ENCODE results near the gene MYO9A.
A peak's percentile ranks its signal among the peaks of the same experiment; 100 is the strongest.

MYO9A gene, protein sequence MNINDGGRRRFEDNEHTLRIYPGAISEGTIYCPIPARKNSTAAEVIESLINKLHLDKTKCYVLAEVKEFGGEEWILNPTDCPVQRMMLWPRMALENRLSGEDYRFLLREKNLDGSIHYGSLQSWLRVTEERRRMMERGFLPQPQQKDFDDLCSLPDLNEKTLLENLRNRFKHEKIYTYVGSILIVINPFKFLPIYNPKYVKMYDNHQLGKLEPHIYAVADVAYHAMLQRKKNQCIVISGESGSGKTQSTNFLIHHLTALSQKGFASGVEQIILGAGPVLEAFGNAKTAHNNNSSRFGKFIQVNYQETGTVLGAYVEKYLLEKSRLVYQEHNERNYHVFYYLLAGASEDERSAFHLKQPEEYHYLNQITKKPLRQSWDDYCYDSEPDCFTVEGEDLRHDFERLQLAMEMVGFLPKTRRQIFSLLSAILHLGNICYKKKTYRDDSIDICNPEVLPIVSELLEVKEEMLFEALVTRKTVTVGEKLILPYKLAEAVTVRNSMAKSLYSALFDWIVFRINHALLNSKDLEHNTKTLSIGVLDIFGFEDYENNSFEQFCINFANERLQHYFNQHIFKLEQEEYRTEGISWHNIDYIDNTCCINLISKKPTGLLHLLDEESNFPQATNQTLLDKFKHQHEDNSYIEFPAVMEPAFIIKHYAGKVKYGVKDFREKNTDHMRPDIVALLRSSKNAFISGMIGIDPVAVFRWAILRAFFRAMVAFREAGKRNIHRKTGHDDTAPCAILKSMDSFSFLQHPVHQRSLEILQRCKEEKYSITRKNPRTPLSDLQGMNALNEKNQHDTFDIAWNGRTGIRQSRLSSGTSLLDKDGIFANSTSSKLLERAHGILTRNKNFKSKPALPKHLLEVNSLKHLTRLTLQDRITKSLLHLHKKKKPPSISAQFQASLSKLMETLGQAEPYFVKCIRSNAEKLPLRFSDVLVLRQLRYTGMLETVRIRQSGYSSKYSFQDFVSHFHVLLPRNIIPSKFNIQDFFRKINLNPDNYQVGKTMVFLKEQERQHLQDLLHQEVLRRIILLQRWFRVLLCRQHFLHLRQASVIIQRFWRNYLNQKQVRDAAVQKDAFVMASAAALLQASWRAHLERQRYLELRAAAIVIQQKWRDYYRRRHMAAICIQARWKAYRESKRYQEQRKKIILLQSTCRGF (N-terminal part only)

DNA sequence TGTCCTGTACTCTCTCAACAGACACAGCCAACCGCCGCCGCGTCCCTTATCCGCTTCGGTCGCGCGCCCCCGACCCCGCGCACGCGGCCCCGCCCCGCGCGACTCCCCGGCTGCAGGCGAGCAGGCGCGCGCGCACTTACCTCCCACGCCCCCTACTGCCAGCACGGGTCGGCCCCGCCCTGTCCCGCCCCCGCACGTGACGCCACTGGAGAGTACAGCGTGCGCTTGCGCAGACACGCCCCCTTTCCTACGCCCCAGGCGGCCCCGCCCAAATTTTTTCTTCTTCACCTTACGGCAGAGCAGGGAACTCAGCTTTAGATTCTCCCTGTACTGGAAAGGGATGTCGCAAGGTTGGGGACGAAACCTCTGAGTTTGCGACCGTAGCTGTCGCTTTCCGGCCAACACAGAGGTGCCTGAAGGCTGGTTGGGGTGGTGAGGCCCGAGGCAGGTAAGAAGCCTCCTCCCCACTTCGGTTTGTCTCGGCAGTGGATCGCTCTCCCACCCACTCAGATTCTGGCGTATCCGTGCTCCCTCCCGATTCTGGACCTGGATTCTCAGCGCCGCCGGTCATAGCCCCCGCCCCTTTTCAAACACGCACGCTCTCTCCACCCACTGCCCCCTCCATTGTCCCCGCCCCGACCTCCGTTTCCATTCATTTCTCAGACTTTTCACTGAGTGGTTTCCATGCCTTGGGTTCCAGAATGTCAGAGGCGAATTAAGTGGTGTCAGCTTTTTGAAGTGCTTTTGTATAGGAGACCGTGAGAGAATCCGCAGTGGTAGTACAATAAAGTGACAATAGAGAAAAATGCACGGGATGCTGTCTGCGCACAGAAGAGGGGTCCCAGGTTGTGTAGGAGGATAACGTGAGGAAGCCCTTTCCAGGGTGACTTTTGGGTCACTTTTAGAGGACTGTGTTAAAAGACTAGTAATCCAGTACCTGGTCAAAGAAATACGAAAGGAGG, at the start of gene MYO9A, which contains the start of gene SENP8:
TSS of gene MYO9A (minus strand) at position 134 of the 962 bp plus-strand sequence. CDS start 71,587 bp downstream, outside the sequence.
TSS of gene SENP8 (plus strand) at position 387 of the 962 bp plus-strand sequence. CDS start 21,221 bp downstream, outside the sequence.
- peak; percentile 99 for DNase-seq

DNA sequence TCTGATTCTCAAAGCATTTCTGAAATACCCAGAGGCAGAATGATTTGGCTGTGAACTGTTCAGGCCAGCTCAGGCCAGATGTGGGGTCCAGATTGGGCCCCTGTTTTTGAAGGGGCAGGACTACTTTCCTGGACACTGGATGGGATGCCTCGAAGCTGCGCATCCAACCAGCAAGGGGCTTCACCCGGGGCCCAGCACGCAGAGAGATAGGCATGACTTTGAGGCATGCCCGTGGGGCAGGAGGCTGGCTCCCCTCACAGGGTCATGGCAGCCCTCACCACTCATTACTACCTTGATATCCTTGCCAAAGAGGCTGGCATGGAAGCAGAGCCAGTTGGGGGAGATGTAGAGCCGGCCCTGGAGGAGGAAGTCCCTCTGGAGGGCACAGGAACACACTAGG, 49.5 kb upstream of the MYO9A start:
- no peak for DNase-seq

DNA sequence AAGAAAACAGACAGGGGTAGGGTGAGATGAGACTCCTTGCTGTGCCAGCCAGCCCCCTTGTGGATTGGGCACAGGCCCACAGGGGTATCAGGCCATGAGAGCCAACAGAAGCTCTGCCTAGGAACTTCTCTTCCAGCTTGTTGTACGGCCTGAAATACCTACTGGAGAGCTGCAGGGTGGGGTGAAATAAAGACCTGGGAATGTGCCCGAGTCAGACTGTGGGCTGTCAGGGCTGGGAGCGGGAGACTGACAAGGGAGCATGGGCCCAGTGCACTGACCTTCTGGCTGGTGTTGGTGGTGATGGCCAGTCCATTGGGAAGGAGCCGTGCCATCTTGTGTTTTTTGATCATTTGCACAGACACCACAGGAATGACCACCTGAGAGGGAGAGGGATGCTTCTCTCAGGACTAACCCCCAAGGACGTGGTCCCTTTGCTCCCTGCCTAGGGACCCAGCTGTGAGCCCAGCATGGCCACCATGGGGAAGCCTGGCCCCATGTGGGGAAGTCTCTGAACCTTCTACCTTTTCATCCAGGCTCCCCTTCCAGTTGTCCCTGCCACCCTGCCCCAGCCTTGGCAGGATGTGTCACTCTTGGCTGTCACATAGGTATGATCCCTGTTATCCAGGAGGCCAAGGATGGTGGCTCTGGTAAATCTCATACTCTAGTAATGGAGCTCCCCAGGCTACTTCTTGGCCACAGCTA, 48.9 kb upstream of the MYO9A start:
- DNase-seq = no peak

DNA sequence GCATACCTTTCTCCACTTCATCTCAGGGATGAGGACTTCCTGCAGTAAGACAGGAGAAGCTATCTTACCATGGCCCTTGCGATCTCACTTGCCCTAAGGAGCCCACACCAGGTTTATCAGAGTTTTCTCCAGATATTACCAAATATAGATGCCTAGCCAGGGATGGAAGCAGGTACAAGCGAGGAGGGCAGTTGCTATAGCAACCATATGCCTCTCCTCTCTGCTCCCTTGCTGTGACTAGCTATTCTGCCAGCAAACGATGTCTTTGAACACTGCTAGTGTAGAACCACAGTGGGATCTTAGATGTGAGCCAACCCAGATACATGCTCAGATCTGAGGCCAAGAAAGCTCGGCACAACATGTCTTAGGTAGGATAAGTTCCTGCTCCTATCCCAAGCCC, 45.8 kb upstream of the MYO9A start:
- DNase-seq = no peak

DNA sequence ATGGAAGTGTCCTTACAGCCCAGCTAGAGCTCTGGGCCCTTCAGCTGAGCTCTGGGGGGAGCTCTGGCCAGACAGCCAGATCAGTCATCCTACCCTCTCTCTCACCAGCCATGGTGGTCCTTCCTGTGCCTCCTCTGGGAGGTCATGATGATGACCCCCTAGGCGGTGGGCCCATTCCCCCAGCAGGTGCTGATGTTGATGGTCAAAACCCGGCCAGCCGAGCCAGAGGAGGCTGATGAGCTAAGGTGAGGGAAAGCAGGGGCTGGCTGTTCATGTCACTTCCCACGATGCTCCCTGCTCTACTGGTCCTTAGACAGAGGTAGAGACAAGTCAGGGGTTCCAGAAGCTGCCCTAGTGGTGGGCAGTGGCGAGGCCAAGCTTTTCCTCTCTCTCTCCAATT, 44.6 kb upstream of the MYO9A start:
- DNase-seq = no peak

DNA sequence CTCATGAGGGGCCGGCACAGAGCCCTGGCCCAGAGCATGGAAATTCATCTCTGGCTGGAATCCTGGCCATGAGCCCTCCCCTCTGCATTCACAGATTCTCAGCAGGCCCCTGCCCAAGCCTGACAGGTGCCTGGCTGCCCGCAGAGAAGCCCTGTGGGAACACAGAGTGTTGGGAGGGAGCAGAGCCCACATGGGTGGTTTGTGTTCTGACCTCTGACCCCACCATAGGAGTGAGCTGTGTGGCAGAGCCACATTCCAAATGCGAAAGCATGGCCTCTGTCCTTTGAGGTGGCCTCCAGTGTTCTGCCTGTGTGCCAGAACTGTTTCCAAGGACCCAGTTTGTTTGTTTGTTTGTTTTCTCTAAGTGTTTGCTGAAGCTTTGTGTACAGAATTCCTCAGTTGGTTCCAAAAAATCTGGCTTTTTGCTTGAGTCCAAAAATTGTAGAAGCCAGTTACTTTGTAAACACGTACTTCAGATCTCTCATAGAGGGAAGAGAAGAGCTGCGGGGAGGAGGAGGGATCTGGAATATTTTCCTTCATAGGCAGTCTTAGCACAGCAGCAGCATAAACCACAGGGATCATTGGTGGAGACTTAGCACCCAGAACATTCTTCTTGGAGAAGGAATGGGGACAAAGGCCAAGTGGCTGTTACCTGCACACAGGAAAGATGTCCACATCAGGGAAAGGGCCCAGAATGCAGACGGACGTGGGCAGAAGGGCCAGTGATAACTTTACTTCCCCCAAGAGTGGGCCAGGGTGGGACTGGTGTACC, 43.6 kb upstream of the MYO9A start:
- no peak for DNase-seq

DNA sequence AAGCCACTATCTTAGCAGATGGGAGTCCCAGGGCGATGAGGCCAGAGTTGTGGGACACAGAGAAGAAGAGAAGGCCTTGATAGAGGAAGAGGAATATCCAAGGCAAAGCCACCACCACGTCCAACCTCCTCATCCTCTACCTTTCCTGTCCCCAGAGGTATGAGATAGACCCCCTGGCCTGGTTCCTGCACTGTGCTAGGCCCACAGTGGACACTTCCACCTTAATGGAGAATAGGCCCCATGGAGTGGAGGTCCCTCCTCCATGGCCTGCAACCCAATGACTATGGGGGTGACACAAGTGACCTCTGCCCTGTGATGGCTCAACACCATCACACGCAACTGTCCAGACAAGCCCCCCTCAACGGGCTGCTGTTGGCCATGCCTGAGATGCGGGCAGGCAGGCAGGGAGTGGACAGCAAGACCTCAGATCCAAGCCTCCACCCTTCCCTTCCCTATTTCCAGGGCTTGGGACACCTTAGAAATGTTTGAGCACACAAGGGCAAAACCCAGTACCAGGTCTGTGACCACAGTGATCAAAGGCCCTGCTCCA, 42.8 kb upstream of the MYO9A start:
- DNase-seq = no peak

DNA sequence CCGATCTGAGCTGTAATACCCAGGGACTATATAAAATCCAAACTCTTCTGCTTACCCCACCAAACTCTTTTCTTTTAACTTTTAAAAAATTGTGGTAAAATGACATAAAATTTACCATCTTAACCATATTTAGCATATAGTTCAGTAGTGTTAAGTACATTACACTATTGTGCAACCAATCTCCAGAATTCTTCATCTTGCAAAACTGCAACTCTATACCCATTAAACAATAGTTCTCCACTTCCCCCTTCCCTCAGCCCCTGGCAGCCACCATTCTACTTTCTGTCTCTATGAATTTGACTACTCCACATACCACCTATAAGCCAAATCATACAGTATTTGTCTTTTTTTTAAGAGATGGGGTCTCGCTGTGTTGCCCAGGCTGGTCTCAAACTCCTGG, 39.0 kb upstream of the MYO9A start:
- no peak for DNase-seq

DNA sequence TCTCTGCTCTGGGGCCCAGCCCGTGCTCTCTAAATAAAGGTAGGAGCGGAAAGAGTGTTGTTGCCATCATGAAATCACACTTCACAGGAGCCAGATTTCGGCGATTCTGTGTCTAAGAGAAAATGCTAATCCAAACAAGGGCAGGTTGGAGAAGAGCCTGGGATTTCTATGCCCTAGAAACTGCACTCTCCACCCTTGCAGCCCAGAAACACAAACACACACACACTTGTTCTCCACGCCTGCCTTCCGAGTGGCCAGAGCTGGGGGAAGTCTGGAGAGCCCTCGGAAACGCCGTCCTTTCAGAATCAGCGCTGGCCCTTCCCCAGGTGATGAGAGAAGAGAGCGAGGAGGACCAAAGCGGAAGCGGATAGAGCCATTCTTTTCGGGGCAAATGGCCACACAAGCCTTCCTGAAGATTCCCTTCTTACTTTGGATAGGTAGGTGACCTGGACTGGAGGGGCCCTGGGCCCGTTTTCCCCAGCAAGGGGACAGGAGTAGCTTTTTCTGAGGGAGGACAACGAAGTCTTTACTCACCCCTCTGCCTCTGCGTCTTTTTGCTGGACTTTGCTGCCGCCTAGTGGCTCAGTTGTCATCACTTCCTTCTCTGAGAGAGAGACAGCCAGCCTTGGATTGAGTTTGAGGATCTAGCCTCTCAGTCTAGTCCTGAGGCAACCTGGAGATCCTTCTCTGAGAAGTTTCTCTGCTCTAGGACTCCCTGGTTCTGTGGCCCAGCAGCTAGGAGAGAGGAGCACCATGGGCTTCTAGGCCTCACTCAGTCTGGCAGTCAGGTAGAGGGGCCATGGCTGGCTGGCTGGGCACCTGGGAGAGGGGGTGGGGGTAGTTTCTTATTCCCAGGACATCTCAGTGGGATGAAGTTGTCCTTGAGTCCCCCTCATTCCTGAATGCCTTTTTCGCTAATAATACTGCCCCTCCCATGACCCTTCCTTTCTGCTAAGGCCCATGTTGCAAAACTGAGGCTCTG, 38.0 kb upstream of the MYO9A start:
- DNase-seq = peak; percentile 80

DNA sequence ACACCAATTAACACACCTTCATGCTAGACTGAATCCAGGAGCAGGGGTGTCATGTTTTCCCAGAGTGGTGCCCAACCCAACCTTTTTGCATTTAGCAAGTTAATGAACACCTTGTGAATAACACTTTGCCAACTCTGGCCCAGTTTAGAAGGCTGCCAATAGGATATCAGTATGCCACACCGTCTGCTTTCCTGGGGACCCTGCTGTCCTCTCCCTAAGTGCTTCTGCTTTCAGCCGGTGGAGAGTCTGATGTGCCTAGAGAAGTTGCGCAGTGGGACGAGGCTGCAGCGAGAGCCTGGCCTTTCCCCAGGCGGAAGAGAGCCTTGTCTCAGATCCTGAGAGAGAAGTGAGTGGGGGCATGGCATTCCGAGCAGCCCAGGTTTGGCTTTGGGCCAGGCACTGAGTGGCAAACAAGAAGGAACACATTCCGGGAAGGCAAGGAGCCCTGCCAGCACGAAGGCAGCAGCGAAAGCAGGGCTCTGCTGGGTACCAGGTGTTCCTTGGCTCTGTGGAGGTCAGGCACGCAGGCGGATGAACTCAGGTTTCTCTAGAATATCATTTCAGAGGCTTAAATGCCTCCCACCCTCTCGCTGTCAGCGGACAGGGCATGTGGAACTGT, 37.2 kb upstream of the MYO9A start:
- no peak for DNase-seq

DNA sequence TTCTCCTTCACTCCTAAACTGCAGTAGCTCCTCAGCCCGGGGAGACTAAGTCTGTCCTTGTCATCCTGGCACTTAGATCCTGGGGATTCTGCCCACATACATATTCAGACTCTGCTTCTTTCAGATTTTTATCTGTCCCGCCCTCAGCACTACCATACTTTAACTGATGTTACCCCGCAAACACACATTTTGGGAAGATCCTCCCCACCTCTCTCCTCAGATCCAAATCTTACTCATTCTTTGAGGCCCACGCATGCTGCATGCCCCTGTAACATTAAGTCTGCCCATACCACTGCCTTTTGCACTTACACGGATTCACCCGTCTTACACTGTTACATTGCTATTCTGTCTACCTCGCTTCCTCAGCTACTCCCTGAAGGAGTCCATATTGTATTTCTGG, 36.4 kb upstream of the MYO9A start:
- DNase-seq = no peak

DNA sequence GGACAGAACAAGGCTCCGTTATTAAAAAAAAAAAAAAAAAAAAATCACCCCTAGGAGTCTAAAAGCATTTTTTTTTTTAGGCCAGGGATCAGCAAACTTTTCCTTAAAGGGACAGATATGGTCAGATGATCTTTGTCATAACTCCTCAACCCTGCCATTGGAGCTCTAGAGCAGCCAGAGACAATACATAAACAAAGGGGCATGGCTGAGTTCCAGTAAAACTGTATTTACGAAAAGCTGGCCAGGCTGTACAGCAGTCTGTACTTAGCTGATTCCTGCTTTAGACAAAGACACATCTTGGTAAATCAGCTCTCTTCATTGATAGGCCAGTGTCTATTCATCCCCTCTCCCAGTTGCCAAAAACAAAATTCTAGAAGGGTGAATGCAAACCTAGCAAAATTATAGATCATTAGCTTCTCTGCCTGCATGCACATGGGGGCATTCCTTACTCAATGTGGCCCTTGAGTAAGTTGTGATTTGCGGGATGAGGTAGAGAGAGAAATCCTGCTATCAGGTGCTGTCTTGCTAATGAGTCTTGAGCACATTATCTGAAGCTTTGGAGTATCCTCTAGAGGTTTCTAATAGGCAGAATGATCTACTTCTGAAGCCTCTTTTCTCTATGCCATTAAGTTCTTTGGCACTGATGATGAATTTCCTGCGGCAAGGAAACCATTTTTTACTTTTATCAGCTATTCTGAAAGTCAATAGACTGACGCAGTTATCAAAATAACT, 35.5 kb upstream of the MYO9A start:
- no peak for DNase-seq

DNA sequence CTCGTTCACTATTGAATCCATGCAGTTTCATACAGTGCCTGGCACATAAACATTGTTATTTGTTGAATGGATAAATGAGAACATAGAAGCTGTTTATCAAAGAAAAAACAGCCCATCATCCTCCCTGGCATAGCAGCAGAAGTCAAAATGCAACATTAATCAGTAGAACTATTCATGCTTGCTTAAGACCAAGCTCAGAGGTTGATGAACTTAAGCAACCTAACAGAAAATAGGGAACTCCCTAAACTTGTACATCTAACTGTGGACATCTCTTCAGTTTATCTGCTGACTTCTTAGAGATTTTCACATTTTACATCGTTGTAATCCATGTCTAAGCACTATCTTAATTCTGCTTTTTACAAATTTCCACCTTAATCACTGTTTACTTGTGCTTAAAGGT, 29.5 kb upstream of the MYO9A start:
- DNase-seq = no peak

DNA sequence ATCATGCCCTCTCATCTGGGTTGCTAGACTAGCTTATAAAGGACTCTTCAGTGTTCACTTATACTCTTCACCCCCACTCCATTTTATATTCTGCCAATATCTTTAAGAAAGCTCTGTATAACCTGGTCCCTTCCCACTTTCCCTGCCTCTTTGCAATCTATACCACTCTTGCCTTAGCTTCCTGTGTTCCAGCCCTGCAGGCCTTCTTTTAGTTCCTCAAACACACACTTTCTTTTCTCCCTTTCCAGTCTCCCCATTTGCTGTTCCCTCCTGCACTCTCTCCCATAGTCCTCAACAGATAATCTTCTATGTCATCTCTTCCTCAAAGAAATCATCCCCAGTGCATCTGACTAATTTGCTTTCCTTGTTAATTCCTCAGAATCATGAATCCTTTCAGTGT, 29.0 kb upstream of the MYO9A start:
- no peak for DNase-seq

DNA sequence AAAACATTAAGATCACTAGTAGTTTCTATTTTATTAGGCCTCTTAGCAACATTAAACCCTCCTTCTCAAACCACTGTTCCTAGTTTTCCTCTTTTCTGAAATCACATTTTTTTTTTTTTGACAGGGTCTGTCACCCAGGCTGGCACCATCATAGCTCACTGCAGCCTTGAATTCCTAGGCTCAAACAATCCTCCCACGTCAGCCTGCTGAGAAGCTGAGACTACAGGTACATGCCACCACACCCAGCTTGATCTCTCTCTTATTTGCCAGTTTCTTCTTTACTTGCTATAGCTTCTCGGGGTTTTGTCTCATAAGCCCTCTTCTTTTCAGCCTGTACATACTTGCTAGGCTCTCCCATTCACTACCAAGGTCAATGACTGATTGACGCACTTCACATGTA, 28.3 kb upstream of the MYO9A start:
- no peak for DNase-seq

DNA sequence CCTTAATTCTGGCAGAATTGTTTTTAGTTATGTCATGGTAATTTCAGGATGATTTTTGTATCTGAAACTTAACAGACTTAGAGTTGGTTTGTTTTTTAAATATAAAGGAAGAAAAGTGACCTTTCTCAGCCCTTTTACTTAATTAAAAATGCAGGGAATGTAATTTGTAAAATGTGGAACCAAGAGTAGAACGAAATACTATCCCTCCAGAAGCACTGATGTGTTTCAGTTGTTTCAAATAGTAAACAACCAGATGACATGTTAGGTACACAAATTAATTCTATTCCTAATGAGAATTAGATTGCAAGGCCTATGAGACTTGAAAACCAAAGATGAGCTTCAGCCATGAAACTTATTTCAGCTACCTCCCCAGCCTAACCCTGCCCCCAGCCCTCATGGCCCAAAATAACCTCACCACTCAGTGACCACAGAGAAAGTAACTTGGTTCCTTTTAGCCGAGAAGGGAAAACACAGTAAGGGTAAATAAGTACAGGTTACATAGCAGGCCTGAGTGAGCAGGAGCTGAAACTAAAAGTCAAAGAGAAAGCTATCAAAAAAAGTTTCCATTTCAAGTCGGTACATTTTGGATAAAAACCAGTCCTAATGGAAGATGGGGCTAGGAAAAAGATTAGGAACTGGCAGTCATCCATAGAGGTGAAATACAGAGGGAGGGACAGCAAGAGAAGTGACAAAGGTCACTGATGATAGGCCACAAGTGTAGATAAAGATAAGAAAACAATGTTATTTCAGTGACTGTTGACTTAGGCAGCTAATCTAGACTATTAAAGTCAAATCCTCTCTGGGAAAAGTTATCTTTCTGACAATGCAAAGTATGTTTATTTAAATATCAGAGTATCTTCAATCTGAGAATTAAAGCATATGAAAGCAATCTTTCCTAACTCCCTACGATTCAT, 23.5 kb upstream of the MYO9A start:
- DNase-seq = no peak

DNA sequence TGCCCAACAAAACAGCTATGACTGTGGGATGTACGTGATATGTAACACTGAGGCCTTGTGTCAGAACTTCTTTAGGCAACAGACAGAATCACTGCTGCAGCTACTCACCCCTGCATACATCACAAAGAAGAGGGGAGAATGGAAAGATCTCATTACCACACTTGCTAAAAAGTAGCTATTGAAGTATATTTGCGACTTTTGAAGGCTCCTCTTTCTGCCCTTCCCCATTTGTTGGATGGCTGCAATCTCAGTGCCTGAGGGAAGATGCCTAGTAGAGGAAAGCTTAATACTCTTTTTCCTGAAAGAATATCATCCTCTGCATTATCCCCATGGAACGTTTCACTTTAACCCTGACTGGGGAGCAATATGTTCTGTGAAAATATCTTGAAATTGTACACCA, 22.1 kb upstream of the MYO9A start:
- DNase-seq = no peak

All from activated T-cell treated with anti-CD3 and anti-CD28 coated beads, Interleukin-2, amount 50 U/mL, for 1 hour (primary cell).